HuH-7 (cell line): ENCODE data around the gene CDC42BPA.
"Not testable (repeated sequence)": the region's sequence is repeated elsewhere in the genome, so short reads cannot be mapped to it uniquely, and the experiment has no call there.

Experiments
- DNase-seq: peaks from one replicate; pipeline ENCODE4 v3.0.0; 2011; ENCODE audit warnings: low spot score

CDC42BPA gene

GRCh38 chr1:227125929-227126545, 192.3 kb downstream of the CDC42BPA start:
- DNase-seq = no peak

GRCh38 chr1:227124473-227124872, 193.8 kb downstream of the CDC42BPA start:
- DNase-seq = no peak

- no peak for DNase-seq
Measured at GRCh38 chr1:227120826-227121225, 197.5 kb downstream of the CDC42BPA start.

GRCh38 chr1:227112538-227112937, 205.8 kb downstream of the CDC42BPA start:
- DNase-seq = no peak

- no peak for DNase-seq
Measured at GRCh38 chr1:227111782-227112181, 206.5 kb downstream of the CDC42BPA start.

- DNase-seq = not testable (repeated sequence)
Measured at GRCh38 chr1:227105291-227105690, 213.0 kb downstream of the CDC42BPA start.

- no peak for DNase-seq
Measured at GRCh38 chr1:227102056-227102455, 216.2 kb downstream of the CDC42BPA start.

- DNase-seq = peak; percentile 46
Measured at GRCh38 chr1:227094249-227094966, 223.9 kb downstream of the CDC42BPA start.

GRCh38 chr1:227093309-227093708, 225.0 kb downstream of the CDC42BPA start:
- DNase-seq = no peak

- no peak for DNase-seq
Measured at GRCh38 chr1:227092069-227092468, 226.2 kb downstream of the CDC42BPA start.

- no peak for DNase-seq
Measured at GRCh38 chr1:227086636-227087035, 231.7 kb downstream of the CDC42BPA start.

GRCh38 chr1:227082999-227083746, 235.1 kb downstream of the CDC42BPA start:
- no peak for DNase-seq

- no peak for DNase-seq
Measured at GRCh38 chr1:227077783-227078182, 240.5 kb downstream of the CDC42BPA start.

GRCh38 chr1:227073786-227074185, 244.5 kb downstream of the CDC42BPA start:
- no peak for DNase-seq

GRCh38 chr1:227072991-227073390, 245.3 kb downstream of the CDC42BPA start:
- DNase-seq = no peak

- DNase-seq = no peak
Measured at GRCh38 chr1:227071895-227072587, 246.3 kb downstream of the CDC42BPA start.

- no peak for DNase-seq
Measured at GRCh38 chr1:227070638-227071285, 247.5 kb downstream of the CDC42BPA start.

GRCh38 chr1:227069490-227069889, 248.8 kb downstream of the CDC42BPA start:
- DNase-seq = no peak

GRCh38 chr1:227068883-227069282, 249.4 kb downstream of the CDC42BPA start:
- DNase-seq = no peak

- no peak for DNase-seq
Measured at GRCh38 chr1:227066999-227067398, 251.3 kb downstream of the CDC42BPA start.

GRCh38 chr1:227065311-227065710, 253.0 kb downstream of the CDC42BPA start:
- DNase-seq = no peak

- DNase-seq = no peak
Measured at GRCh38 chr1:227062306-227062705, 256.0 kb downstream of the CDC42BPA start.
